ENCODE results near the gene PDZRN4. TPM values are rescaled to one million over a fixed set of nuclear protein-coding genes. Genes with fewer than 3 reads are reported as not detected.
A peak's percentile ranks its signal among the peaks of the same experiment; 100 is the strongest.

PDZRN4 gene
- total and polyA plus RNA-seq, 4 experiments from 2014 or later, result not detected

DNA sequence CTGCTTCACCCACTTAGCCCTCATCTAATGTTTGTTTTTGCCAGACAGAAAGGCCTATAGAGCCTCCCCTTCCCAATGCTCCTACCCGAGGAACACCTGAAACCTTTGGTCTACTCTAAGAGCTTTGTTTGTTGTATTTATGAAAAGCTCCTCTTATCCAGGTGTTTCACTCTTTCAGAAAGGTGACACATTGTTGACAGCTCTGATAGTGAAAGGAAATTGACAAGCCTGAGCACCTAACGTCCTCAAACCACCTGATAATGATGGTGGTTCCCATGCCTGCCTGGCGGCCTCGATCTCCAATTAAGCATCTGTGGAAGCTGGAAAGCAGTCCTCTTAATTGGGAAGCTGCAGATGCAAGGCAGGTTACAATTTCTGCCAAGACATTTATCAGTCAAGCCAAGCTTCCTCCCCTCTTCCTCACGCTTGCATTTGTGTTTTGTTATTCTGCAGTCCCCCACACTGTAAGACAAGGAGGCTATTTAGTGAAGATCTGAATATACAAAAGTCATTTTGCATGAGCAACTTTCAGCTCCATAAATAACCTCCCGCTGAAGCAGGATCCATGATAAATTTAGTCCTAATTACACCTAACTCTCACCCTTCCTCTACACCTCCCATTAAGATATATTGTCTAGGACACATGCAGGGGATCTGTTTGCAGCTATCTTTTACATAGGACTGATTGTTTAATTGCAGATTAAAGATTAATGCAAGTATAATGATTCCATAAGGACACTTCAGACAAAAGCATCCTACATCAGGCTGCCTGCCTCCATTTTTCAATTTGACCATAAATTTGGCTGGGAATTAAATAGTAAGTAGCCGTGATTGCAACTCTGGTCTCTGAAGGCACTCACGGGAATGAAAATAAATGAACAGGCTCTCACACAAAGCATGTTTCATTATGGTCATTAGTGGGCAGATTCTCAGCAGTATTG is 288.6 kb downstream of the PDZRN4 start:
- Histone ChIP-seq H3K27me3 (ENCODE audit: insufficient read depth, low read length) (no peaks in the 10 kb centered on the region), H3K36me3 (ENCODE audit: insufficient read depth, low read length) (no peaks in the 10 kb centered on the region), H3K9me3 (ENCODE audit: control insufficient read depth in 1 of 2, low read length in 2 of 2) (no peaks in the 10 kb centered on the region), H3K4me1 (ENCODE audit: insufficient read depth, low read length) (no peaks in the 10 kb centered on the region), H3K4me3 (ENCODE audit: low read length in 2 of 2) (no peak overlapping the region), H3K27ac (ENCODE audit: low read depth, low read length) (no peak overlapping the region)
- CTCF ChIA-PET (ENCODE audit: partially characterized antibody), result no interaction called here
- H3K9me3 Mint-ChIP-seq, result peaks cover 0 to 2% (median 0%) of the 10 kb centered on the region in 8 donors
- no peak overlapping the region for H3K4me3 Mint-ChIP-seq
- H3K4me1 Mint-ChIP-seq, result no peaks in the 10 kb centered on the region
- H3K27me3 Mint-ChIP-seq, result peaks cover 2% of the 10 kb centered on the region in 2 donors
- intact Hi-C loops (cut with micrococcal nuclease), result no loop called here
- POLR2A ChIA-PET (ENCODE audit: partially characterized antibody), result no interaction called here
- H3K27ac Mint-ChIP-seq, result peak overlapping the region in 1 of 7 donors; percentile 38
- H3K36me3 Mint-ChIP-seq, result no peaks in the 10 kb centered on the region
- DNase-seq, result no peak

DNA sequence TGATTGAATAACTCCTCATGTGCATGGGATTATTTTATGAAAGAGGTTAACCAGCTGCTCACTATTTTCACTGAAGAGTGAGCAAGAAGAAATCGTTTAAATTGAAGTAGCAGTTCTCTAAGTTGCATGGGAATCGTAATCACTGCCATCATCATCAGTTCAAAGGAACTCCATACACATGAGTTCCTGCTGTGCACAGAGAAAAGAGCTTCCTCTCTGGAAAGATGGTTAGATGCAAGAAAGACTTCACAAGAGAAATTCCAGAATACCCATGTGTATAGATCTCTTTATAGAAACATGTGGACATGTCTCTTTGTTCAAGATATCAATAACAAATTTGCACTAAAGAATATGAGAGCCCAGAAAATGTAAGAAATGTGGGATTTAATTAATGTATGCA is 291.3 kb downstream of the PDZRN4 start:
- Histone ChIP-seq H3K4me3 (ENCODE audit: low read length in 2 of 2) (no peak overlapping the region), H3K4me1 (ENCODE audit: insufficient read depth, low read length) (no peaks in the 10 kb centered on the region), H3K27me3 (ENCODE audit: insufficient read depth, low read length) (no peaks in the 10 kb centered on the region), H3K36me3 (ENCODE audit: insufficient read depth, low read length) (no peaks in the 10 kb centered on the region), H3K27ac (ENCODE audit: low read depth, low read length) (no peak overlapping the region), H3K9me3 (ENCODE audit: control insufficient read depth in 1 of 2, low read length in 2 of 2) (no peaks in the 10 kb centered on the region)
- intact Hi-C loops (cut with micrococcal nuclease), result no loop called here
- Mint-ChIP-seq H3K27ac (no peak overlapping the region), H3K9me3 (peaks cover 0 to 2% (median 0%) of the 10 kb centered on the region in 8 donors), H3K36me3 (no peaks in the 10 kb centered on the region), H3K27me3 (peaks cover 2% of the 10 kb centered on the region in 2 donors), H3K4me3 (no peak overlapping the region), H3K4me1 (no peaks in the 10 kb centered on the region)
- DNase-seq, result no peak
- POLR2A ChIA-PET (ENCODE audit: partially characterized antibody), result no interaction called here
- CTCF ChIA-PET (ENCODE audit: partially characterized antibody), result no interaction called here

DNA sequence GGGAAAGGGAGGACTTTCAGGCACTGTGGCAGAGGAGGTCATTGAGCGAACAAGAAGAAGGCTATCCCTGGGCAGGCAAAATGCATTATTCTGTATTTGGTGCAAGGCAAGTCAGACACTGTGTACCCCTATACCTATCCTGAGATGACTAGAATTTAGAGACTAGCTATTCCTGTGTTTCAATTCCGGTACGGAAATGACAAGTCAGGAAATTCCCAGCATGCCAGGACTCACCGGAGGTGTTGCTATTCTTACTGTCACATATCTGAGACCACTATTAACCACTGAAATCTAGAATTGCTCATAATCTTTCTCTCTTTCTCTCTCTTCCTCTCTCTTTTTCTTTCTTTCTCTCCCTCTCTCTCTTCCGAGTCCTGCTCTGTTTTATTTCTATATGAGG is 297.1 kb downstream of the PDZRN4 start:
- Histone ChIP-seq H3K27me3 (ENCODE audit: insufficient read depth, low read length) (no peaks in the 10 kb centered on the region), H3K27ac (ENCODE audit: low read depth, low read length) (no peak overlapping the region), H3K4me1 (ENCODE audit: insufficient read depth, low read length) (no peaks in the 10 kb centered on the region), H3K36me3 (ENCODE audit: insufficient read depth, low read length) (no peaks in the 10 kb centered on the region), H3K4me3 (ENCODE audit: low read length in 2 of 2) (no peak overlapping the region), H3K9me3 (ENCODE audit: control insufficient read depth in 1 of 2, low read length in 2 of 2) (no peaks in the 10 kb centered on the region)
- intact Hi-C loops (cut with micrococcal nuclease), result no loop called here
- no peaks in the 10 kb centered on the region for H3K9me3 Mint-ChIP-seq
- DNase-seq, result no peak
- H3K4me1 Mint-ChIP-seq, result no peaks in the 10 kb centered on the region
- H3K27ac Mint-ChIP-seq, result no peak overlapping the region
- ChIA-PET CTCF (ENCODE audit: partially characterized antibody) (no interaction called here), POLR2A (ENCODE audit: partially characterized antibody) (no interaction called here)
- H3K36me3 Mint-ChIP-seq, result no peaks in the 10 kb centered on the region
- H3K27me3 Mint-ChIP-seq, result no peaks in the 10 kb centered on the region
- H3K4me3 Mint-ChIP-seq, result no peak overlapping the region

DNA sequence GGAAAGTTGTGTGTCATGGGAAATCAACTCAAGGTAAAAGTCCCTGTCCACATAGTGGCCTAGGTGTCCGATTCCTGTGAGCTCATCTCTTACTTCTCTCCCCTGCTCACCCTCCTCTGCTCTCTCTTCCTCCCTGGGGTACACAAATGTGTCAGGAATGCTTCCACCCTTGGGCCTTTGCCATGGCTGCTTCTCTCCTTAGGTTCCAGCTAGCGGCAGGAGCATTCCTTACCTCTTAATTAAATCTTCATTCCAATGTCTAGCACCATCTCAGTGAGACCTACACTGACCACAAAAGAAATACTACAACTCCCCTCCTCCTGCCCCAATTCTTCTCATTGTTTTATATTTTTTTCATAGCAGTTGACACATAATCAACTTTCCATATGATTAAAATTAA is 298.6 kb downstream of the PDZRN4 start:
- H3K27me3 Mint-ChIP-seq, result no peaks in the 10 kb centered on the region
- no peaks in the 10 kb centered on the region for H3K36me3 Mint-ChIP-seq
- H3K27ac Mint-ChIP-seq, result no peak overlapping the region
- H3K4me3 ChIP-seq (ENCODE audit: low read length in 2 of 2), result no peak overlapping the region
- H3K9me3 ChIP-seq (ENCODE audit: control insufficient read depth in 1 of 2, low read length in 2 of 2), result no peaks in the 10 kb centered on the region
- no peaks in the 10 kb centered on the region for H3K36me3 ChIP-seq (ENCODE audit: insufficient read depth, low read length)
- H3K4me1 Mint-ChIP-seq, result no peaks in the 10 kb centered on the region
- CTCF ChIA-PET (ENCODE audit: partially characterized antibody), result no interaction called here
- H3K9me3 Mint-ChIP-seq, result no peaks in the 10 kb centered on the region
- no peak for DNase-seq
- intact Hi-C loops (cut with micrococcal nuclease), result no loop called here
- H3K4me3 Mint-ChIP-seq, result no peak overlapping the region
- no peaks in the 10 kb centered on the region for H3K4me1 ChIP-seq (ENCODE audit: insufficient read depth, low read length)
- no peaks in the 10 kb centered on the region for H3K27me3 ChIP-seq (ENCODE audit: insufficient read depth, low read length)
- no peak overlapping the region for H3K27ac ChIP-seq (ENCODE audit: low read depth, low read length)
- POLR2A ChIA-PET (ENCODE audit: partially characterized antibody), result no interaction called here

DNA sequence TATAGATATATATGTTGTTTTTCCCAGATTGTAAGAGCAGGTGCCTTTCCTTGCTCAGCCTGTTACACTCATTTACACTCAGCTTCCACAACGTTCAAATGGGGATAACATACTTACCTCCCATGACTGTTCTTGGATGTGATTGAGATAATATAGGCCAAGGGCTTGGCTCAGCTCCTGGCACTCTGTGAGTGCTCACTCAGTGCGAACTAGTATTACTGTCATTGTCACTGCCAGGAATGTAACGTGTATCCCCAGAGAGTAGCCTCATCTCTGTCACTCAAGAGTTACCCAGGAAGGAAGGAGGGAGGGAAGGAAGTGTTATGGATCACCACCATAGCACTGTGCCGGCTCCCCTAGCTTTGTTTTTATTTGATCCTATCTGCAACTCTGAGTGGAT is 307.9 kb downstream of the PDZRN4 start:
- Histone ChIP-seq H3K4me3 (ENCODE audit: low read length in 2 of 2) (no peak overlapping the region), H3K4me1 (ENCODE audit: insufficient read depth, low read length) (no peaks in the 10 kb centered on the region), H3K27ac (ENCODE audit: low read depth, low read length) (no peak overlapping the region), H3K27me3 (ENCODE audit: insufficient read depth, low read length) (no peaks in the 10 kb centered on the region), H3K36me3 (ENCODE audit: insufficient read depth, low read length) (no peaks in the 10 kb centered on the region), H3K9me3 (ENCODE audit: control insufficient read depth in 1 of 2, low read length in 2 of 2) (no peaks in the 10 kb centered on the region)
- POLR2A ChIA-PET (ENCODE audit: partially characterized antibody), result no interaction called here
- intact Hi-C loops (cut with micrococcal nuclease), result no loop called here
- DNase-seq, result no peak
- Mint-ChIP-seq H3K36me3 (no peaks in the 10 kb centered on the region), H3K9me3 (peaks cover 0 to 3% (median 0%) of the 10 kb centered on the region in 8 donors), H3K27me3 (no peaks in the 10 kb centered on the region), H3K27ac (no peak overlapping the region), H3K4me3 (no peak overlapping the region), H3K4me1 (no peaks in the 10 kb centered on the region)
- CTCF ChIA-PET (ENCODE audit: partially characterized antibody), result no interaction called here

DNA sequence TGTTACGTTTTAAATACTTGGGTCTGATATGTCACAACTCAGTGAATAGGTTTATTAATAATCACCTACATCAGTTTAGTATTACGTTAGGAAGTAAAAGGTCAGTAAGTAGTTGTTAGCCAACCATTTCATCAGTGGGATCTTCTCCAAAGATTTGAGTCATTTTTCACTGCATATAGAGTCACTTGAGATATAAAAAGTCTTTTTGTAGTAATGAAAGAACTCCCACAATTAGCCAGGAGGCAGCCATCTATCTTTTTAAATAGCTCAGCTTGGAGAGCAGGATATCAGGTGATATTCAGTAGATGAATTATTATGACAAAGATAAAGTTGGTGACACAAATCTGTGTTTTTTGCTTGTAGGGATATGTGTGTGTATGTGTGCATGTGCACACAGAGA is 309.3 kb downstream of the PDZRN4 start:
- Histone ChIP-seq H3K36me3 (ENCODE audit: insufficient read depth, low read length) (no peaks in the 10 kb centered on the region), H3K4me1 (ENCODE audit: insufficient read depth, low read length) (no peaks in the 10 kb centered on the region), H3K27ac (ENCODE audit: low read depth, low read length) (no peak overlapping the region), H3K9me3 (ENCODE audit: control insufficient read depth in 1 of 2, low read length in 2 of 2) (no peaks in the 10 kb centered on the region), H3K4me3 (ENCODE audit: low read length in 2 of 2) (no peak overlapping the region), H3K27me3 (ENCODE audit: insufficient read depth, low read length) (no peaks in the 10 kb centered on the region)
- ChIA-PET POLR2A (ENCODE audit: partially characterized antibody) (no interaction called here), CTCF (ENCODE audit: partially characterized antibody) (no interaction called here)
- H3K27me3 Mint-ChIP-seq, result no peaks in the 10 kb centered on the region
- no peak overlapping the region for H3K4me3 Mint-ChIP-seq
- peaks cover 0 to 3% (median 0%) of the 10 kb centered on the region in 8 donors for H3K9me3 Mint-ChIP-seq
- H3K36me3 Mint-ChIP-seq, result no peaks in the 10 kb centered on the region
- intact Hi-C loops (cut with micrococcal nuclease), result no loop called here
- no peak overlapping the region for H3K27ac Mint-ChIP-seq
- H3K4me1 Mint-ChIP-seq, result no peaks in the 10 kb centered on the region
- no peak for DNase-seq

DNA sequence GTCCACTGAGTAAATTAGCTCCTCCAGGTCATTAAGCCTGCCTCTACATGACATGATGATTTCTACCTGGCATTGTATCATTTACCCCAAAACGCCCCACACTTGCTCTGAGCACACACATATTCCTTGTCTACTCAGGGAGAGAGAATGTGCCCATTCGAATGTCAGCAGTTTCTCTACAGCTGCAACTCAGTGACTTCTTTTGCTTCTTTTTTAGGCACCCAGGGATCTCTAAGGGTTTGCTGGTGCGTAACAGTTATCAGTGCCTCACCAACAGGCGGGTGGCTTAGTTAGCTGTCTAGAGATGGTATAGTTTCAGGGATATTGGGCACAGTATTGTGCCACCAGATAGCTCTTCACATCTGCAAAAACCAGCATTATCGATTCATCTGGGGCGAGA is 316.9 kb downstream of the PDZRN4 start:
- Mint-ChIP-seq H3K4me3 (no peak overlapping the region), H3K27ac (no peak overlapping the region), H3K9me3 (no peaks in the 10 kb centered on the region), H3K27me3 (peaks cover 0 to 4% of the 10 kb centered on the region in 2 donors), H3K4me1 (no peaks in the 10 kb centered on the region), H3K36me3 (no peaks in the 10 kb centered on the region)
- DNase-seq, result no peak
- Histone ChIP-seq H3K4me1 (ENCODE audit: insufficient read depth, low read length) (no peaks in the 10 kb centered on the region), H3K27me3 (ENCODE audit: insufficient read depth, low read length) (no peaks in the 10 kb centered on the region), H3K27ac (ENCODE audit: low read depth, low read length) (no peak overlapping the region), H3K4me3 (ENCODE audit: low read length in 2 of 2) (no peak overlapping the region), H3K9me3 (ENCODE audit: control insufficient read depth in 1 of 2, low read length in 2 of 2) (no peaks in the 10 kb centered on the region), H3K36me3 (ENCODE audit: insufficient read depth, low read length) (no peaks in the 10 kb centered on the region)
- CTCF ChIA-PET (ENCODE audit: partially characterized antibody), result no interaction called here
- POLR2A ChIA-PET (ENCODE audit: partially characterized antibody), result no interaction called here
- intact Hi-C loops (cut with micrococcal nuclease), result no loop called here

Measured in CD4-positive, alpha-beta memory T cell (primary cell).